ENCODE data around the gene LIPC.
A peak's percentile ranks its signal among the peaks of the same experiment; 100 is the strongest.

Gene LIPC

GRCh38 chr15:58605931-58606530, 174.2 kb downstream of the LIPC start:
- Histone ChIP-seq H3K4me1 (ENCODE audit: control insufficient read depth, insufficient read depth, low read length) (no peaks in the 10 kb centered on the region), H3K36me3 (ENCODE audit: control insufficient read depth in 2 of 2, insufficient read depth in 1 of 2, low read length in 2 of 2) (peaks cover 0 to 13% of the 10 kb centered on the region in 2 experiments; a peak in 1 of 3 replicates), H3K4me3 (ENCODE audit: low read depth, low read length) (no peak overlapping the region), H3K9me3 (ENCODE audit: control insufficient read depth, insufficient read depth, low read depth, low read length) (no peaks in the 10 kb centered on the region), H3K27ac (ENCODE audit: extremely low read depth, low read depth, low read length) (no peak overlapping the region)
- TF ChIP-seq, protein P1, sequence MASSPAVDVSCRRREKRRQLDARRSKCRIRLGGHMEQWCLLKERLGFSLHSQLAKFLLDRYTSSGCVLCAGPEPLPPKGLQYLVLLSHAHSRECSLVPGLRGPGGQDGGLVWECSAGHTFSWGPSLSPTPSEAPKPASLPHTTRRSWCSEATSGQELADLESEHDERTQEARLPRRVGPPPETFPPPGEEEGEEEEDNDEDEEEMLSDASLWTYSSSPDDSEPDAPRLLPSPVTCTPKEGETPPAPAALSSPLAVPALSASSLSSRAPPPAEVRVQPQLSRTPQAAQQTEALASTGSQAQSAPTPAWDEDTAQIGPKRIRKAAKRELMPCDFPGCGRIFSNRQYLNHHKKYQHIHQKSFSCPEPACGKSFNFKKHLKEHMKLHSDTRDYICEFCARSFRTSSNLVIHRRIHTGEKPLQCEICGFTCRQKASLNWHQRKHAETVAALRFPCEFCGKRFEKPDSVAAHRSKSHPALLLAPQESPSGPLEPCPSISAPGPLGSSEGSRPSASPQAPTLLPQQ (tag by site-specific recombination; IDR thresholded peaks at IDR 0.05), result 0 out of 2 replicates have a peak, but pooled peaks have one; percentile 22
- TF ChIP-seq ZNF423 (tag by site-specific recombination; IDR thresholded peaks at IDR 0.05), result no peak
- ChIA-PET CTCF (no interaction called here), POLR2A (no interaction called here)

GRCh38 chr15:58606577-58607080, 174.8 kb downstream of the LIPC start:
- no peak overlapping the region for H3K27ac ChIP-seq (ENCODE audit: extremely low read depth, low read depth, low read length)
- no peaks in the 10 kb centered on the region for H3K4me1 ChIP-seq (ENCODE audit: control insufficient read depth, insufficient read depth, low read length)
- no peaks in the 10 kb centered on the region for H3K9me3 ChIP-seq (ENCODE audit: control insufficient read depth, insufficient read depth, low read depth, low read length)
- no peak overlapping the region for H3K4me3 ChIP-seq (ENCODE audit: low read depth, low read length)
- ChIA-PET CTCF (no interaction called here), POLR2A (no interaction called here)
- H3K36me3 ChIP-seq (ENCODE audit: control insufficient read depth in 2 of 2, insufficient read depth in 1 of 2, low read length in 2 of 2), result peaks cover 0 to 13% of the 10 kb centered on the region in 2 experiments; a peak in 1 of 3 replicates
- TF ChIP-seq ZBTB20 (tag by site-specific recombination; IDR thresholded peaks at IDR 0.05) (no peak), ZNF639 (tag by site-specific recombination; IDR thresholded peaks at IDR 0.05) (no peak), ZIC2 (tag by site-specific recombination; IDR thresholded peaks at IDR 0.05) (no peak), TRIM28 (IDR thresholded peaks at IDR 0.05; ENCODE audit: borderline replicate concordance, low read length) (no peak), ZNF488 (tag by site-specific recombination; IDR thresholded peaks at IDR 0.05) (no peak), BCL11B (tag by site-specific recombination; IDR thresholded peaks at IDR 0.05; ENCODE audit: low read depth) (no peak), HOXA7 (CRISPR knock-in tag; IDR thresholded peaks at IDR 0.05; ENCODE audit: borderline replicate concordance) (no peak), ZNF155 (tag by site-specific recombination; IDR thresholded peaks at IDR 0.05) (no peak), ZFP3 (tag by site-specific recombination; IDR thresholded peaks at IDR 0.05; ENCODE audit: low read depth) (no peak)

GRCh38 chr15:58608129-58608590, 176.4 kb downstream of the LIPC start:
- CTCF ChIA-PET, result no interaction called here
- POLR2A ChIA-PET, result no interaction called here
- H3K27ac ChIP-seq (ENCODE audit: extremely low read depth, low read depth, low read length), result no peak overlapping the region
- H3K4me1 ChIP-seq (ENCODE audit: control insufficient read depth, insufficient read depth, low read length), result no peaks in the 10 kb centered on the region; the same call in 1 of the 2 replicates
- H3K36me3 ChIP-seq (ENCODE audit: control insufficient read depth in 2 of 2, insufficient read depth in 1 of 2, low read length in 2 of 2), result peaks cover 0 to 10% of the 10 kb centered on the region in 2 experiments; a peak in 1 of 3 replicates
- no peak overlapping the region for H3K4me3 ChIP-seq (ENCODE audit: low read depth, low read length)
- TF ChIP-seq SCRT2 (tag by site-specific recombination; IDR thresholded peaks at IDR 0.05), result no peak
- no peak for TF ChIP-seq ZNF560 (tag by site-specific recombination; IDR thresholded peaks at IDR 0.05; ENCODE audit: borderline replicate concordance)
- H3K9me3 ChIP-seq (ENCODE audit: control insufficient read depth, insufficient read depth, low read depth, low read length), result no peaks in the 10 kb centered on the region

- Histone ChIP-seq H3K36me3 (ENCODE audit: control insufficient read depth in 2 of 2, insufficient read depth in 1 of 2, low read length in 2 of 2) (peaks cover 0 to 7% of the 10 kb centered on the region in 2 experiments; a peak in 1 of 3 replicates), H3K9me3 (ENCODE audit: control insufficient read depth, insufficient read depth, low read depth, low read length) (no peaks in the 10 kb centered on the region), H3K4me1 (ENCODE audit: control insufficient read depth, insufficient read depth, low read length) (no peaks in the 10 kb centered on the region; the same call in 1 of the 2 replicates), H3K4me3 (ENCODE audit: low read depth, low read length) (no peak overlapping the region), H3K27ac (ENCODE audit: extremely low read depth, low read depth, low read length) (no peak overlapping the region)
- ChIA-PET POLR2A (no interaction called here), CTCF (no interaction called here)
- TF ChIP-seq, protein P2, sequence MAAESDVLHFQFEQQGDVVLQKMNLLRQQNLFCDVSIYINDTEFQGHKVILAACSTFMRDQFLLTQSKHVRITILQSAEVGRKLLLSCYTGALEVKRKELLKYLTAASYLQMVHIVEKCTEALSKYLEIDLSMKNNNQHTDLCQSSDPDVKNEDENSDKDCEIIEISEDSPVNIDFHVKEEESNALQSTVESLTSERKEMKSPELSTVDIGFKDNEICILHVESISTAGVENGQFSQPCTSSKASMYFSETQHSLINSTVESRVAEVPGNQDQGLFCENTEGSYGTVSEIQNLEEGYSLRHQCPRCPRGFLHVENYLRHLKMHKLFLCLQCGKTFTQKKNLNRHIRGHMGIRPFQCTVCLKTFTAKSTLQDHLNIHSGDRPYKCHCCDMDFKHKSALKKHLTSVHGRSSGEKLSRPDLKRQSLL (tag by site-specific recombination; IDR thresholded peaks at IDR 0.05), result no peak
- TF ChIP-seq ZBTB20 (tag by site-specific recombination; IDR thresholded peaks at IDR 0.05) (no peak), ZNF830 (tag by site-specific recombination; IDR thresholded peaks at IDR 0.05; ENCODE audit: low read depth) (no peak), ZNF341 (tag by site-specific recombination; IDR thresholded peaks at IDR 0.05; ENCODE audit: low read depth) (no peak), REPIN1 (tag by site-specific recombination; IDR thresholded peaks at IDR 0.05; ENCODE audit: low read depth) (no peak)
- TF ChIP-seq, protein P3, sequence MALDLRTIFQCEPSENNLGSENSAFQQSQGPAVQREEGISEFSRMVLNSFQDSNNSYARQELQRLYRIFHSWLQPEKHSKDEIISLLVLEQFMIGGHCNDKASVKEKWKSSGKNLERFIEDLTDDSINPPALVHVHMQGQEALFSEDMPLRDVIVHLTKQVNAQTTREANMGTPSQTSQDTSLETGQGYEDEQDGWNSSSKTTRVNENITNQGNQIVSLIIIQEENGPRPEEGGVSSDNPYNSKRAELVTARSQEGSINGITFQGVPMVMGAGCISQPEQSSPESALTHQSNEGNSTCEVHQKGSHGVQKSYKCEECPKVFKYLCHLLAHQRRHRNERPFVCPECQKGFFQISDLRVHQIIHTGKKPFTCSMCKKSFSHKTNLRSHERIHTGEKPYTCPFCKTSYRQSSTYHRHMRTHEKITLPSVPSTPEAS (tag by site-specific recombination; IDR thresholded peaks at IDR 0.05), result no peak
Measured at GRCh38 chr15:58608711-58609110, 176.9 kb downstream of the LIPC start.

All from HEK293 (cell line).